H9 (cell line): Measurements from ENCODE around the gene PPP2R3A. TPM values are rescaled to one million over a fixed set of nuclear protein-coding genes. Genes with fewer than 3 reads are reported as not detected.
"Not testable (repeated sequence)": the region's sequence is repeated elsewhere in the genome, so short reads cannot be mapped to it uniquely, and the experiment has no call there.

Experiments
- DNase-seq: peaks from one replicate; pipeline ENCODE4 v3.0.0-alpha.2; 2017
- H2AFZ ChIP-seq: one replicate; pipeline ENCODE4 v1.6.1; 2013; ENCODE audit warnings: mild to moderate bottlenecking, low read length, control low read depth, moderate library complexity
- H2AK5ac ChIP-seq: 2 replicates; pipeline ENCODE4 v1.6.1; 2013; ENCODE audit warnings: low read length, control low read depth, mixed read lengths; ENCODE audit not compliant: insufficient read length
- H2BK120ac ChIP-seq: one replicate; pipeline ENCODE4 v1.6.1; 2013; ENCODE audit warnings: low read depth, mild to moderate bottlenecking, low read length, control low read depth, inconsistent platforms; ENCODE audit not compliant: poor library complexity, severe bottlenecking
- H2BK12ac ChIP-seq: 2 replicates; pipeline ENCODE4 v1.6.1; 2013; ENCODE audit warnings: low read length, control low read depth, mixed read lengths, low read depth; ENCODE audit not compliant: insufficient read length
- H2BK15ac ChIP-seq: 2 replicates; pipeline ENCODE4 v1.6.1; 2013; ENCODE audit warnings: low read depth, low read length, control low read depth
- H2BK20ac ChIP-seq: one replicate; pipeline ENCODE4 v1.6.1; 2013; ENCODE audit warnings: low read depth, mild to moderate bottlenecking, low read length, control low read depth, inconsistent platforms; ENCODE audit not compliant: poor library complexity, severe bottlenecking
- H2BK5ac ChIP-seq: 2 replicates; pipeline ENCODE4 v1.6.1; 2013; ENCODE audit warnings: low read length, control low read depth, mixed read lengths; ENCODE audit not compliant: insufficient read length
- H3K14ac ChIP-seq: 2 replicates; pipeline ENCODE4 v1.6.1; 2013; ENCODE audit warnings: low read length, control low read depth; ENCODE audit not compliant: insufficient read depth
- H3K18ac ChIP-seq: 2 replicates; pipeline ENCODE4 v1.6.1; 2013; ENCODE audit warnings: low read depth, mild to moderate bottlenecking, mixed read lengths, low read length, control low read depth; ENCODE audit not compliant: insufficient read length
- H3K23ac ChIP-seq: 2 replicates; pipeline ENCODE4 v1.6.1; 2013; ENCODE audit warnings: low read length, control low read depth, mixed read lengths, low read depth; ENCODE audit not compliant: insufficient read length
- H3K23me2 ChIP-seq: 2 replicates; pipeline ENCODE4 v1.6.1; 2013; ENCODE audit warnings: low read depth, mild to moderate bottlenecking, mixed read lengths, low read length, control low read depth; ENCODE audit not compliant: insufficient read length, poor library complexity, severe bottlenecking
- H3K27ac ChIP-seq: 2 replicates; pipeline ENCODE4 v1.5.1; 2013; ENCODE audit warnings: low read length, control low read depth, mixed read lengths, low read depth; ENCODE audit not compliant: insufficient read length
- H3K27me3 ChIP-seq: 2 replicates; pipeline ENCODE4 v1.6.1; 2013; ENCODE audit warnings: low read length, control low read depth, inconsistent platforms; ENCODE audit not compliant: insufficient read depth
- H3K4ac ChIP-seq: 2 replicates; pipeline ENCODE4 v1.6.1; 2013; ENCODE audit warnings: low read depth, mild to moderate bottlenecking, control low read depth, inconsistent platforms, low read length, moderate library complexity
- H3K4me1 ChIP-seq: 2 replicates; pipeline ENCODE4 v1.6.1; 2013; ENCODE audit warnings: low read length, control low read depth, inconsistent platforms; ENCODE audit not compliant: insufficient read depth
- H3K4me2 ChIP-seq: 2 replicates; pipeline ENCODE4 v1.6.1; 2013; ENCODE audit warnings: low read length, control low read depth, mixed read lengths; ENCODE audit not compliant: insufficient read length, insufficient read depth
- H3K56ac ChIP-seq: 2 replicates; pipeline ENCODE4 v1.6.1; 2013; ENCODE audit warnings: low read depth, mild to moderate bottlenecking, mixed read lengths, low read length, control low read depth; ENCODE audit not compliant: insufficient read length
- H3K79me1 ChIP-seq: 2 replicates; pipeline ENCODE4 v1.6.1; 2013; ENCODE audit warnings: low read depth, mild to moderate bottlenecking, moderate library complexity, low read length, control low read depth, inconsistent platforms; ENCODE audit not compliant: insufficient read depth, poor library complexity, severe bottlenecking
- H3K79me2 ChIP-seq: 2 replicates; pipeline ENCODE4 v1.6.1; 2013; ENCODE audit warnings: low read length, control low read depth, inconsistent platforms; ENCODE audit not compliant: insufficient read depth
- H3K9ac ChIP-seq: 2 replicates; pipeline ENCODE4 v1.6.1; 2013; ENCODE audit warnings: low read length, control low read depth, mixed read lengths; ENCODE audit not compliant: insufficient read length; ENCODE audit errors: extremely low read depth
- H3K9me3 ChIP-seq: one replicate; pipeline ENCODE4 v1.6.1; 2013; ENCODE audit warnings: low read depth, low read length, inconsistent platforms; ENCODE audit not compliant: control insufficient read depth
- H3T11ph ChIP-seq: one replicate; pipeline ENCODE4 v1.6.1; 2013; ENCODE audit warnings: mild to moderate bottlenecking, low read length, control low read depth, inconsistent platforms
- H4K20me1 ChIP-seq: one replicate; pipeline ENCODE4 v1.6.1; 2013; ENCODE audit not compliant: control insufficient read depth, insufficient read length, insufficient read depth
- H4K5ac ChIP-seq: 2 replicates; pipeline ENCODE4 v1.6.1; 2013; ENCODE audit warnings: low read depth, mild to moderate bottlenecking, mixed read lengths, low read length, control low read depth; ENCODE audit not compliant: insufficient read length
- H4K8ac ChIP-seq: replicated peaks from 2 replicates; pipeline ENCODE4 v1.6.1; 2013; ENCODE audit warnings: low read length, control low read depth, mixed read lengths, low read depth; ENCODE audit not compliant: insufficient read length
- H4K91ac ChIP-seq: 2 replicates; pipeline ENCODE4 v1.6.1; 2013; ENCODE audit warnings: low read depth, mild to moderate bottlenecking, moderate library complexity, mixed read lengths, low read length, control low read depth; ENCODE audit not compliant: insufficient read length
- H3K27ac Mint-ChIP-seq, 3 experiments: 2 replicates in 2 of 3; 3 replicates in 1 of 3; pipeline ENCODE4 v1.8.0; 2020 to 2021; ENCODE audit warnings: mixed read lengths in 3 of 3, mild to moderate bottlenecking in 1 of 3, moderate library complexity in 1 of 3
- H3K27me3 Mint-ChIP-seq: 2 replicates; pipeline ENCODE4 v1.8.0; 2021; ENCODE audit warnings: low read depth, mild to moderate bottlenecking, moderate library complexity, mixed read lengths
- H3K36me3 Mint-ChIP-seq, 3 experiments: 2 replicates in 2 of 3; 3 replicates in 1 of 3; pipeline ENCODE4 v1.8.0; 2020 to 2021; ENCODE audit warnings: low read depth in 3 of 3, mixed read lengths in 3 of 3; ENCODE audit not compliant: insufficient read depth in 1 of 3
- H3K4me1 Mint-ChIP-seq, 2 experiments: 2 replicates each; pipeline ENCODE4 v1.8.0; 2020; ENCODE audit warnings: mixed read lengths in 2 of 2
- H3K4me3 Mint-ChIP-seq, 2 experiments: 2 replicates in 1 of 2; 3 replicates in 1 of 2; pipeline ENCODE4 v1.8.0; 2020 to 2021; ENCODE audit warnings: mild to moderate bottlenecking in 2 of 2, mixed read lengths in 2 of 2, moderate library complexity in 1 of 2
- H3K9me3 Mint-ChIP-seq, 2 experiments: 2 replicates in 1 of 2; 3 replicates in 1 of 2; pipeline ENCODE4 v1.8.0; 2020; ENCODE audit warnings: mild to moderate bottlenecking in 2 of 2, mixed read lengths in 2 of 2, moderate library complexity in 1 of 2
- CTCF ChIP-seq: fragments of 200-600 bp; sonication (generic); conservative IDR thresholded peaks from 3 replicates; pipeline ENCODE4 v1.8.0; 2021; ENCODE audit warnings: antibody characterized with exemption, mild to moderate bottlenecking
- WGBS: extraction: QIAGEN DNeasy Blood & Tissue Kit; methylation state at CpG from one replicate; pipeline ENCODE4 v1.1.7; 2013; ENCODE audit warnings: missing lambda C conversion rate, low lambda C conversion rate, mixed read lengths; ENCODE audit not compliant: insufficient read length; ENCODE audit errors: extremely low coverage; 5-methylcytosine and 5-hydroxymethylcytosine counted together
- total RNA-seq: library from RNA; stranded (reverse); gene quantifications from 2 replicates; pipeline ENCODE4 v1.2.1, GENCODE V29; 2021

PPP2R3A gene
- total RNA-seq, 1 experiment from 2014 or later, result 12.4 TPM

- H3K27me3 ChIP-seq, result no peaks in the 10 kb centered on the region
- H3K14ac ChIP-seq, result no peak overlapping the region
- H2AK5ac ChIP-seq, result no peak overlapping the region
- no peak overlapping the region for H3K4me3 Mint-ChIP-seq
- no peak overlapping the region for H2AFZ ChIP-seq
- H3T11ph ChIP-seq, result no peak overlapping the region
- TF ChIP-seq CTCF, result no peak
- no peak overlapping the region for H3K4me2 ChIP-seq
- no peaks in the 10 kb centered on the region for H3K4me1 Mint-ChIP-seq
- no peak overlapping the region for H3K4ac ChIP-seq
- no peaks in the 10 kb centered on the region for H3K4me1 ChIP-seq
- no peak overlapping the region for H2BK20ac ChIP-seq
- H3K23me2 ChIP-seq, result no peaks in the 10 kb centered on the region
- no peaks in the 10 kb centered on the region for H3K9me3 ChIP-seq
- H2BK120ac ChIP-seq, result no peak overlapping the region
- no peak overlapping the region for H3K56ac ChIP-seq
- H3K9me3 Mint-ChIP-seq, result peaks cover 14 to 39% of the 10 kb centered on the region in 2 experiments
- no peak overlapping the region for H3K27ac Mint-ChIP-seq
- H4K91ac ChIP-seq, result no peak overlapping the region
- H3K27ac ChIP-seq, result no peak overlapping the region
- H3K18ac ChIP-seq, result no peak overlapping the region
- no peak overlapping the region for H2BK12ac ChIP-seq
- no peaks in the 10 kb centered on the region for H3K79me2 ChIP-seq
- no peak overlapping the region for H4K5ac ChIP-seq
- peaks cover 20 to 54% (median 32%) of the 10 kb centered on the region in 3 experiments for H3K36me3 Mint-ChIP-seq
- no CpG with 5 or more reads among the region's 4 CpGs for WGBS
- no peak overlapping the region for H2BK15ac ChIP-seq
- H3K9ac ChIP-seq, result no peak overlapping the region
- H3K79me1 ChIP-seq, result no peaks in the 10 kb centered on the region
- no peak overlapping the region for H2BK5ac ChIP-seq
- DNase-seq, result no peak
- H3K23ac ChIP-seq, result no peak overlapping the region
- H4K8ac ChIP-seq, result no peak overlapping the region
- H4K20me1 ChIP-seq, result no peaks in the 10 kb centered on the region
- no peaks in the 10 kb centered on the region for H3K27me3 Mint-ChIP-seq
Measured at GRCh38 chr3:136122006-136122405, 156.5 kb downstream of the PPP2R3A start.

GRCh38 chr3:136131647-136132046 is 166.1 kb downstream of the PPP2R3A start:
- not testable (repeated sequence) for H3K4me2 ChIP-seq, H3K56ac ChIP-seq, H3K23me2 ChIP-seq, H4K8ac ChIP-seq, H3K4me3 Mint-ChIP-seq, H3K9me3 ChIP-seq, H3K18ac ChIP-seq, H3K79me2 ChIP-seq, H4K91ac ChIP-seq, DNase-seq, H3K23ac ChIP-seq, H2BK5ac ChIP-seq, H2AK5ac ChIP-seq, H3K27ac ChIP-seq, H3K14ac ChIP-seq, H3K9ac ChIP-seq, H2BK20ac ChIP-seq, H4K5ac ChIP-seq, H3T11ph ChIP-seq, H3K27me3 ChIP-seq, H3K79me1 ChIP-seq, H2BK15ac ChIP-seq, H2BK120ac ChIP-seq, H2BK12ac ChIP-seq, H3K4ac ChIP-seq, H3K4me1 Mint-ChIP-seq, H4K20me1 ChIP-seq, H3K27ac Mint-ChIP-seq, H2AFZ ChIP-seq, H3K4me1 ChIP-seq, H3K27me3 Mint-ChIP-seq
- peaks cover 8 to 13% (median 9%) of the 10 kb centered on the region in 3 experiments; a peak in 6 of 7 replicates for H3K36me3 Mint-ChIP-seq
- peaks cover 5 to 12% of the 10 kb centered on the region in 2 experiments; a peak in 4 of 5 replicates for H3K9me3 Mint-ChIP-seq
- WGBS, result no CpG with 5 or more reads among the region's 3 CpGs
